H1 (cell line): ENCODE results near the gene ZNF273. TPM values are rescaled to one million over a fixed set of nuclear protein-coding genes. Genes with fewer than 3 reads are reported as not detected.

ENCODE experiments used
- CTCF ChIA-PET: fragments of 300-600 bp; sonication (Branson Sonifier 250); formaldehyde crosslinking; loops from one replicate; lab custom pipeline; 2021; ENCODE audit not compliant: partially characterized antibody; lab: Charles Lee
- POLR2A ChIA-PET: fragments of 300-600 bp; sonication (Branson Sonifier 250); formaldehyde crosslinking; loops from one replicate; lab custom pipeline; 2021; ENCODE audit warnings: inconsistent platforms; ENCODE audit not compliant: partially characterized antibody; lab: Charles Lee
- DNase-seq, 2 experiments: peaks; one replicate each; pipeline versions ENCODE4 v3.0.0 to v3.0.0-alpha.2; 2010 to 2022; ENCODE audit warnings: low spot score in 2 of 2, low read depth in 1 of 2, mixed read lengths in 1 of 2
- FAIRE-seq: peaks from 2 replicates; lab custom pipeline; 2011; peaks lifted over from hg19 to GRCh38; lab: Jason Lieb, UNC
- H2AFZ ChIP-seq: 2 replicates; pipeline ENCODE4 v1.8.1; 2012; ENCODE audit warnings: low read length, inconsistent platforms
- H2AK5ac ChIP-seq: 2 replicates; pipeline ENCODE4 v1.6.1; 2013; ENCODE audit warnings: low read depth, low read length
- H2BK120ac ChIP-seq: replicated peaks from 2 replicates; pipeline ENCODE3; 2013; ENCODE audit warnings: low read depth, low read length, inconsistent platforms
- H2BK12ac ChIP-seq: 2 replicates; pipeline ENCODE4 v1.6.1; 2013; ENCODE audit warnings: low read depth, low read length
- H2BK15ac ChIP-seq: 2 replicates; pipeline ENCODE4 v1.6.1; 2013; ENCODE audit warnings: low read length
- H2BK20ac ChIP-seq: 2 replicates; pipeline ENCODE4 v1.6.1; 2013; ENCODE audit warnings: low read length
- H2BK5ac ChIP-seq: 2 replicates; pipeline ENCODE4 v1.6.1; 2013; ENCODE audit warnings: low read depth, low read length
- H3K14ac ChIP-seq: 2 replicates; pipeline ENCODE4 v1.6.1; 2013; ENCODE audit warnings: inconsistent platforms; ENCODE audit not compliant: insufficient read length
- H3K18ac ChIP-seq: 2 replicates; pipeline ENCODE4 v1.6.1; 2013; ENCODE audit warnings: low read length; ENCODE audit errors: extremely low read depth
- H3K23ac ChIP-seq: 2 replicates; pipeline ENCODE4 v1.6.1; 2013; ENCODE audit warnings: inconsistent platforms; ENCODE audit not compliant: insufficient read length
- H3K23me2 ChIP-seq: 2 replicates; pipeline ENCODE4 v1.6.1; 2013; ENCODE audit warnings: low read depth, low read length
- H3K27ac ChIP-seq: 2 replicates; pipeline ENCODE4 v1.6.1; 2011; ENCODE audit warnings: low read depth, low read length, inconsistent platforms
- H3K27me3 ChIP-seq, 4 experiments: replicated peaks in 1 of 4; 1 replicate in 1 of 4; 2 replicates in 3 of 4; pipeline versions ENCODE4 v1.6.1 to v1.8.1; 2011 to 2013; ENCODE audit warnings: low read length in 3 of 4, mild to moderate bottlenecking in 3 of 4, inconsistent platforms in 2 of 4, mixed read lengths in 2 of 4, moderate library complexity in 1 of 4; ENCODE audit not compliant: control insufficient read depth in 3 of 4, insufficient read depth in 3 of 4; ENCODE audit errors: extremely low read depth in 1 of 4
- H3K36me3 ChIP-seq, 4 experiments: 2 replicates each; pipeline versions ENCODE4 v1.6.1 to v1.8.1; 2011 to 2013; ENCODE audit warnings: mild to moderate bottlenecking in 4 of 4, low read length in 3 of 4, moderate library complexity in 2 of 4, control low read depth in 1 of 4, inconsistent platforms in 1 of 4; ENCODE audit not compliant: insufficient read depth in 4 of 4, control insufficient read depth in 2 of 4
- H3K4ac ChIP-seq: replicated peaks from 2 replicates; pipeline ENCODE3; 2013; ENCODE audit warnings: low read length, low read depth, mixed read lengths, inconsistent platforms; ENCODE audit not compliant: insufficient read length
- H3K4me1 ChIP-seq, 4 experiments: replicated peaks in 1 of 4; 1 replicate in 1 of 4; 2 replicates in 3 of 4; pipeline versions ENCODE4 v1.6.1 to v1.8.1; 2011 to 2013; ENCODE audit warnings: low read length in 3 of 4, inconsistent platforms in 2 of 4, mixed read lengths in 1 of 4; ENCODE audit not compliant: insufficient read depth in 4 of 4, control insufficient read depth in 3 of 4
- H3K4me2 ChIP-seq, 2 experiments: 2 replicates each; pipeline versions ENCODE4 v1.6.1 to v1.8.1; 2011 to 2013; ENCODE audit warnings: low read depth in 2 of 2, low read length in 2 of 2, control low read depth in 1 of 2, inconsistent platforms in 1 of 2, mild to moderate bottlenecking in 1 of 2; ENCODE audit not compliant: insufficient read depth in 1 of 2
- H3K4me3 ChIP-seq, 4 experiments: fragments of 200-600, 300-600 bp in 1 of 4; sonication (generic), shearing (Covaris generic), sonication (Bioruptor Twin) in 1 of 4; 2 replicates each; pipeline versions ENCODE4 v1.5.1 to v1.8.1; 2011 to 2016; ENCODE audit warnings: low read length in 4 of 4, low read depth in 3 of 4, control low read depth in 2 of 4, inconsistent platforms in 2 of 4, mild to moderate bottlenecking in 2 of 4, mixed read lengths in 1 of 4, moderate library complexity in 1 of 4; ENCODE audit not compliant: insufficient read depth in 2 of 4; ENCODE audit errors: extremely low read depth in 1 of 4
- H3K56ac ChIP-seq: replicated peaks from 2 replicates; pipeline ENCODE3; 2013; ENCODE audit warnings: low read depth, mild to moderate bottlenecking, mixed read lengths, low read length, inconsistent platforms; ENCODE audit not compliant: insufficient read length
- H3K79me1 ChIP-seq: 2 replicates; pipeline ENCODE4 v1.6.1; 2013; ENCODE audit warnings: low read depth, low read length, control low read depth
- H3K79me2 ChIP-seq, 2 experiments: 2 replicates each; pipeline versions ENCODE4 v1.6.1 to v1.8.1; 2012 to 2013; ENCODE audit warnings: low read length in 2 of 2, mild to moderate bottlenecking in 2 of 2, inconsistent platforms in 1 of 2; ENCODE audit not compliant: insufficient read depth in 2 of 2, control insufficient read depth in 1 of 2
- H3K9ac ChIP-seq, 4 experiments: replicated peaks in 1 of 4; 1 replicate in 1 of 4; 2 replicates in 3 of 4; pipeline versions ENCODE4 v1.6.1 to v1.8.1; 2011 to 2013; ENCODE audit warnings: low read depth in 3 of 4, low read length in 3 of 4, control low read depth in 2 of 4, mild to moderate bottlenecking in 2 of 4, moderate library complexity in 2 of 4, inconsistent platforms in 1 of 4; ENCODE audit errors: extremely low read depth in 1 of 4
- H3K9me3 ChIP-seq, 2 experiments: 2 replicates each; pipeline versions ENCODE4 v1.6.1 to v1.8.1; 2012 to 2013; ENCODE audit warnings: mild to moderate bottlenecking in 2 of 2, moderate library complexity in 2 of 2, control low read depth in 1 of 2, inconsistent platforms in 1 of 2, low read depth in 1 of 2, low read length in 1 of 2, mixed read lengths in 1 of 2; ENCODE audit not compliant: insufficient read depth in 2 of 2
- H4K20me1 ChIP-seq, 2 experiments: replicated peaks in 1 of 2; 2 replicates each; pipeline versions ENCODE3 to v1.8.1; 2011 to 2013; ENCODE audit warnings: inconsistent platforms in 2 of 2, low read length in 2 of 2, mild to moderate bottlenecking in 1 of 2; ENCODE audit not compliant: insufficient read depth in 2 of 2, control insufficient read depth in 1 of 2
- H4K5ac ChIP-seq: 2 replicates; pipeline ENCODE4 v1.6.1; 2013; ENCODE audit warnings: low read length, low read depth, mixed read lengths, inconsistent platforms; ENCODE audit not compliant: insufficient read length
- H4K8ac ChIP-seq: 2 replicates; pipeline ENCODE4 v1.8.0; 2013; ENCODE audit warnings: mild to moderate bottlenecking, moderate library complexity, low read length, inconsistent platforms; ENCODE audit not compliant: insufficient read depth; ENCODE audit errors: extremely low read depth
- H4K91ac ChIP-seq: replicated peaks from 2 replicates; pipeline ENCODE3; 2013; ENCODE audit warnings: low read length, mixed read lengths, inconsistent platforms; ENCODE audit not compliant: insufficient read length
- CBX8 ChIP-seq: fragments of 300-800, 300-1000 bp; sonication (generic); IDR thresholded peaks from 2 replicates; pipeline ENCODE4 v1.7.1; 2016; ENCODE audit warnings: low read depth, low read length, borderline replicate concordance
- CHD2 ChIP-seq: IDR thresholded peaks from 2 replicates; pipeline ENCODE4 v1.6.1; 2012; ENCODE audit warnings: low read length, improper control_type of control experiment
- CTCF ChIP-seq, 3 experiments: IDR thresholded peaks; 1 replicate in 2 of 3; 2 replicates in 1 of 3; pipeline versions ENCODE4 v1.5.1 to v1.6.1; 2011; ENCODE audit warnings: low read length in 3 of 3, mild to moderate bottlenecking in 3 of 3, inconsistent platforms in 2 of 3, low read depth in 1 of 3, moderate library complexity in 1 of 3; ENCODE audit not compliant: insufficient read depth in 1 of 3; ENCODE audit errors: control extremely low read depth in 1 of 3
- KDM4A ChIP-seq: IDR thresholded peaks from one replicate; pipeline ENCODE4 v1.7.1; 2012; ENCODE audit warnings: low read depth, mild to moderate bottlenecking, moderate library complexity, low read length, inconsistent platforms; ENCODE audit not compliant: severe bottlenecking
- POU5F1 ChIP-seq: IDR thresholded peaks from 2 replicates; pipeline ENCODE4 v1.6.1; 2011; ENCODE audit warnings: low read depth, mild to moderate bottlenecking, low read length, moderate library complexity
- SIRT6 ChIP-seq: IDR thresholded peaks from one replicate; pipeline ENCODE4 v1.7.1; 2012; ENCODE audit warnings: low read length, inconsistent platforms
- SP2 ChIP-seq: IDR thresholded peaks from 2 replicates; pipeline ENCODE4 v1.6.1; 2012; ENCODE audit warnings: mild to moderate bottlenecking, low read length, inconsistent platforms
- USF2 ChIP-seq: IDR thresholded peaks from 2 replicates; pipeline ENCODE4 v1.6.1; 2011; ENCODE audit warnings: low read length, improper control_type of control experiment
- ZNF274 ChIP-seq: IDR thresholded peaks from 2 replicates; pipeline ENCODE4 v1.7.0; 2012; ENCODE audit warnings: low read length, borderline replicate concordance; ENCODE audit errors: extremely low read depth
- WGBS, 2 experiments: shearing (Covaris generic) in 1 of 2; methylation state at CpG; one replicate each; pipeline versions ENCODE4 v1.1.6 to v1.1.7; 2013 to 2015; ENCODE audit warnings: low lambda C conversion rate in 2 of 2, mixed read lengths in 2 of 2, inconsistent platforms in 1 of 2, low coverage in 1 of 2, missing lambda C conversion rate in 1 of 2; ENCODE audit not compliant: insufficient replicate concordance in 2 of 2, insufficient coverage in 1 of 2, insufficient read length in 1 of 2; ENCODE audit errors: extremely low coverage in 1 of 2, missing lambda C conversion rate in 1 of 2; 5-methylcytosine and 5-hydroxymethylcytosine counted together
- polyA plus RNA-seq, 7 experiments: library from polyadenylated mRNA; depleted of rRNA in 3 of 7; stranded (reverse) in 5 of 7; unstranded in 2 of 7; fragments of >200 nt in 5 of 7; fragments of 200-250 nt in 2 of 7; gene quantifications; 1 replicate in 5 of 7; 2 replicates in 1 of 7; 4 replicates in 1 of 7; pipeline versions ENCODE4 v1.2.1 to v1.2.3, GENCODE V29; 2011 to 2013; ENCODE audit warnings: missing spikeins in 2 of 7, mixed read lengths in 2 of 7
- total RNA-seq: library from RNA; stranded (reverse); fragmentation: NEBNext Ultra II Directional; extraction: Animal tissue kit (Norgen Biotek cat#: 25700); gene quantifications from 2 replicates; pipeline ENCODE4 v1.2.1, GENCODE V29; 2021

Gene ZNF273
- total and polyA plus RNA-seq, 2 of the 8 experiments (the other 6 are each of a cell fraction or from before 2014, with no cell fraction given) = 6.2 to 23.2 TPM

GRCh38 chr7:64884085-64884912, 18.8 kb upstream of the ZNF273 start:
- Histone ChIP-seq H2BK20ac (no peak overlapping the region), H3K79me1 (no peaks in the 10 kb centered on the region), H2AFZ (no peak overlapping the region), H3K23me2 (peaks cover 15% of the 10 kb centered on the region), H2BK12ac (no peak overlapping the region), H3K18ac (no peak overlapping the region), H4K20me1 (peaks cover 0 to 2% of the 10 kb centered on the region in 2 experiments), H2BK5ac (no peak overlapping the region), H3K4me2 (no peak overlapping the region), H3K56ac (no peak overlapping the region), H3K14ac (no peak overlapping the region), H3K36me3 (no peaks in the 10 kb centered on the region; a peak in 1 of 8 replicates), H3K27ac (no peak overlapping the region), H3K23ac (no peak overlapping the region), H2BK15ac (no peak overlapping the region), H2BK120ac (no peak overlapping the region), H3K4ac (no peak overlapping the region), H3K9me3 (peaks cover 0 to 19% of the 10 kb centered on the region in 2 experiments; a peak in 1 of 4 replicates), H3K9ac (no peak overlapping the region), H3K4me3 (no peak overlapping the region), H4K91ac (no peak overlapping the region), H3K79me2 (no peaks in the 10 kb centered on the region), H3K27me3 (peaks cover 9 to 16% (median 14%) of the 10 kb centered on the region in 4 experiments), H3K4me1 (peaks cover 0 to 8% (median 2%) of the 10 kb centered on the region in 4 experiments; a peak in 5 of 7 replicates), H4K8ac (no peak overlapping the region), H4K5ac (no peak overlapping the region), H2AK5ac (no peak overlapping the region)
- WGBS, 2 experiments = 91% methylated on average over 22 of the region's 22 CpGs; no CpG with 5 or more reads in 1 of the 2 experiments
- FAIRE-seq (no peak), DNase-seq (no peak)
- ChIA-PET CTCF (no interaction called here), POLR2A (no interaction called here)
- TF ChIP-seq CBX8 (no peak), SP2 (no peak), KDM4A (no peak), CTCF (IDR thresholded peaks at IDR 0.05; ENCODE audit: control extremely low read depth in 1 of 3, insufficient read depth in 1 of 3, low read depth in 1 of 3, low read length in 3 of 3) (no peak), ZNF274 (no peak), CHD2 (no peak), POU5F1 (no peak), USF2 (no peak), SIRT6 (no peak)
